Glomerular visceral epithelial cell (primary cell): Measurements from ENCODE around the gene FGF5.
A peak's percentile ranks its signal among the peaks of the same experiment; 100 is the strongest.
"Not testable (repeated sequence)": the region's sequence is repeated elsewhere in the genome, so short reads cannot be mapped to it uniquely, and the experiment has no call there.

Source experiments
- DNase-seq: peaks from one replicate; pipeline ENCODE4 v3.0.0-alpha.2; 2016; ENCODE audit errors: extremely low spot score

Gene FGF5

GRCh38 chr4:80266253-80266901 lies at the start of gene FGF5:
Gene FGF5, plus strand, starts transcription at chr4:80266664. Its CDS starts 161 bp downstream, at chr4:80266825.
- peak; percentile 96 for DNase-seq

DNA sequence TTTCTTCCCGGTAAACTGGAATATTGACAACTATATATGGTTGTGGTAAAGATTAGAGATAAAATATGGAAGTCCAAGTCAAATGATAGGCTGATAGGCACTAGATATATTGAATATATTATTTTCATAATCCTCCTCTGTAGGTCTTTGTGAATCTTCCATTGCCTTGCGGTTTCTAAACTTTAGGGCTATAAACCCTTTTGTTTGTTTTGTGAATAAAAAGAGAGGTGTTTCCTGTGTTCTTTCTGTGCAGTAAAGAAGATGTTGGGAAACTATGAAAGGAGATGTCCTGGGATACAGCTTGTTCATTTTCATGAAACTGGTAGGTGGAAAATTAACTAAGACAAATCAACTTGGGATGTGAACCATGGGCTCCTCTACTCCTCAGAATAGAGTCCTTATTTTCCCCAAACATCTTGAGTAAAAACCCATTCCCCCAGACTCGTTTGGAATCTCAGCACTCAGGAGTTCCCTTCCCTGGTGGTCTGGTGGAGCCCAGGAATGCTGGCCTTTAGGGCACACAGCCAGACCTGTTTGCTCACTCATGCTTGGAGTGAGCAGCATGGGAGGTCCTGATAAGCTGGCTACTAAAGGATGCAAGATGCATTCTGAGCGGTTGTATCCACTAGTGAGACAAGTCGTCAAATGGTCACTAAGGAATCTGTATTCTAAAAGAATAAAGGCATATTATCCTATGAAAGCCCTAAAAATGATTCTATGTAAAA lies 47.0 kb upstream of the FGF5 start:
- peak; percentile 67 for DNase-seq

GRCh38 chr4:80220711-80221110 lies 45.8 kb upstream of the FGF5 start:
- no peak for DNase-seq

GRCh38 chr4:80221161-80221560 lies 45.3 kb upstream of the FGF5 start:
- DNase-seq, result peak; percentile 42

DNA sequence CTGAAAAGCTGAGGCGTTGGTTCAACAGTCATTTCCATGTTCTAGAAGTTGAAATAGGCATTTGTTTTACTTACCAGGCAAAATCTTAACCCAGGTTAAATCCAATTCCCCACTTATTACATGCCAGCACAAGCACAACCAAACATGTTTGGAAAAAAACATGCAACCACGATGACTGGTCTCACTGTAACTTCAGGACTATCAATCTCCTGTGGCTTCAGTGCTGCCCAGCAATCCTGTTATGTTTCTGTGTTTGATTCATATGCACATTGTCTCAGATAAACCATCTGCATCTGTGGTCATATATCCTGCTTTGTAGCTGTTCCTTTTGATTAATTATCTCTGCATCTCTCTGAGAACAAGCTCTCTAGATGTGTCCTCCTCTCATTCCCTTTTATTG lies 40.9 kb upstream of the FGF5 start:
- no peak for DNase-seq

DNA sequence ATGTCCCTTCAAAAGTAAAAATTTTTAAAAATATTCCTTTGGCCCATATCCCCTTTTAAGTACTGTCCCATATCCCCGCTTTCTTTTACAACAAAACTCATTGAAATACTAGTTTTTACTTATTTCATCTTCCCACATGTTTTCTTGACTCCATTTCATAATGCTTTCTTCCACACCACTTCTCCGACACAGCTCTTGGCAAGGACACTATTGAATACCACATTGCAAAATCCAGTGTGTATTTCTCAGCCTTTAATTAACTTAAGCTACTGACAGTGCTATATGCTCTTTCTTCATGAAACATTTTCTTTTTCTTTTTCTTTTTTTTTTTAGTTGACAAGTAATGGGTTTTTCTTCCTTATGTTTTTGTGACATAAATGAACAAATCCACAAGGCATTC lies 40.4 kb upstream of the FGF5 start:
- DNase-seq, result no peak

DNA sequence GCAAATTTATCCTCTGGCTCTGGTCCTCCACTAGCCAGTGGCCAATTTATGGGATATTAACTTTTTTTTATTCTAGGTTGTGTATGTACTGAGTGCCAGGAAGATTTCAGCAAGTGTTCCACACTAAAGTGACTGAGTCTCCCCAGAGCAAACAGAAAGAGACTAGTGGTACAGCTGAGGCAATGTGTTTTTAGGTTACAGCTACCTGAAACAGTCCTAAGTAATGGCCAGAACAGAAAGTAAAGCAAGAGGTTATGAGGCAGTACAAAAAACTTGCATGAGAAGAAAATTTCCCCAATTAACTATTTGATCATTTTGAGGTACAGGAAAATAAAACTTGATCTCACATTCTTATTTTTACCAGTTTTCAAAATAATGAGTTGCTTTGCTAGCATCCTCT lies 38.0 kb upstream of the FGF5 start:
- no peak for DNase-seq

GRCh38 chr4:80229128-80229527 lies 37.3 kb upstream of the FGF5 start:
- no peak for DNase-seq

DNA sequence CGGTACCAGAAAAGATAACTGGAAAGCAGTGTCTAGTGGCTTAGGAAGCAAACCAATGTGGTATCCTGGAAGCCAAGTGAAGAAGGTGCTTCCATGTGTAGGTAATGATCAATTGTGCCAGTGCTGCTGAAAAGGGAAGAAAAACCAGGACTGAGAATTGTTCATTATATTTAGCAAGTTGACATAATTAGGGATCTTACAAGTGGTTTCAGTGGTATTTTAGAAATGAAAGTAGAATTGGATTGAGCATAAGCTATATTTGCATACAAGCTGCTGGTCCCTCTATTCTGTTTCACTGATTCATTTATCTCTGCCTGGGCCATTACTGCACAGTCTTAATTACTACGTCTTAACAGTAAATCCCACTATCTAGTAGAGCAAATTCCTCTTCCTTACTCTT lies 36.9 kb upstream of the FGF5 start:
- no peak for DNase-seq

GRCh38 chr4:80231180-80231579 lies 35.3 kb upstream of the FGF5 start:
- peak; percentile 55 for DNase-seq

DNA sequence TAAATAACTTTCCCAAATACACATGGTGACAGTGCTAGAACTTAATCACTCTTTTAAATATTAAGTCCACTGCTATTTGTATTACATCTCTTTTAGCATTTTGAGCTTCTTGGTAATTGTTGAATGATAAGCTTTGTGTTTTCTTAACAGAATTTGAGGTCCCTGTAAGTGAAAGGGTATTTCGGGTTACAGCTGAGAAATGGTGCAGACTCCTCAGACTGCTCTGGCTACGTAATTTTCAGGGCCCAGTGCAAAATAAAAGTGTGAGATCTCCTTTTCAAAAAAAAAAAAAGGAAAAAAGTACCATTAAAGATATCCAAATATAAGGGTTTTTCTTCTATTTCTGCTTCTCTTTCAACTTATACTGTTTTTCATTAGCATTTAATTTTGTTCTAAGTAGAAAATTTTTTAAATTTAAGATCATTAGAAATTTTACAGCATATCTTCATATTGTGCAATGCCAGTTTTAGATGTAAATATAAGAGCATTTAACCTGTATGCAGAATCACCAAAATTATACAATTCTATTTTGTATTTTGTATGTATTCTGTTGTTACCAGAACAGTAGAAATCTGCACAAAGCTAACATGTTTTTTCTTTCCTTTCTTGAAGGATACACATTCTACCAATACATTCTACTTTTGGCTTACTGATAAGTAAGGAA lies 33.6 kb upstream of the FGF5 start:
- DNase-seq, result no peak

GRCh38 chr4:80233390-80233789 lies 33.1 kb upstream of the FGF5 start:
- DNase-seq, result no peak

- no peak for DNase-seq
These were observed 31.0 kb upstream of the FGF5 start for GRCh38 chr4:80235451-80235850.

GRCh38 chr4:80237992-80238391 lies 28.5 kb upstream of the FGF5 start:
- peak; percentile 81 for DNase-seq

- DNase-seq, result peak; percentile 13
These were observed 26.8 kb upstream of the FGF5 start for GRCh38 chr4:80239480-80240150.

- peak; percentile 48 for DNase-seq
These were observed 25.5 kb upstream of the FGF5 start for GRCh38 chr4:80240976-80241375.

DNA sequence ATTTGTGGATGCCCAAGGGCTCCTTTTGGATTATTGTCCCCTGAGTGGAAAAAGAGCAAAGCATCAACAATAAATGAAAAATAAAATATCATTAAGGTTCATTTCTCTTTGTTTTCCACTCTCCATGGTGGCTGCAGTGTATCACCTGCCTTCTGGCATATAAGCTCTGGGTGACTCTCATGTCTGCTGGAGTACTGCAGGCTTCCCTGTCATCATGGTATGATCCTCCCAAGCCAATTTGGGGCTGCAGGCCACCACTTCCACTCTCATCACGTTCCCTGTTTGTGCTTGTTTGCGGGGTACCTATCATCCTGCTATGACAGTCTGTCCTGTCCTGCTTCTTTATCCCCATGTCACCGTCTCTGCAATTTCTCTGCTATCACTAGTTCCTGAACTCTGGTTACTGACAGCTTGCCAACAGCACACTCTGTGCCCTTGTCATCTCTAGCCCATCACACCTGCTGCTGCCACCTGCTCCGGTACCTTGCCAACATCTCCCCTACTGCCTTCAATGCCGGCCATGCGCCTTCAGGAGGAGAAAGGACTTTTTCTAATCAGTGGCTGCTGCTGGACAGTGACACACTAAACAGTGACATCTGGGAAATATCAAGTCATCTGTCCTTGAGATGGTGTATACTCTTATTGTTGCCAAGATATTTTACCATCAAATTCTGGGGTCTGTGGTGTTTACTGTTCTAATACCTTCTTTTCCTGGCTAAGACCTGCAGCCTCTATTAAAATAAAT lies 23.0 kb upstream of the FGF5 start:
- no peak for DNase-seq

DNA sequence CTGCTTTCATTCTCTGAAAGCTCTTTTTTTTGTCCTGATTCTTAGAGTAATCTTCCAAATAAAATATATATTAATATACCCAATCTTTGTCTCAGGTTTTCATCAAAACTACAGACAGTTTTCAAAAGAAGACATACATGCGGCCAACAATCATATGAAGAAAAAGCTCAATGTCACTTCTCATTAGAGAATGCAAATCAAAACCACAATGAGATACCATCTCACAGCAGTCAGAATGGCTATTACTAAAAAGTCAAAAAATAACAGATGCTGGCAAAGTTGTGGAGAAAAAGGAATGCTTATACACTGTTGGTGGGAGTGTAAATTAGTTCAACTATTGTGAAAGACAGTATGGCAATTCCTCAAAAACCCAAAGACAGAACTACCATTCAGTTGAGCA lies 19.0 kb upstream of the FGF5 start:
- DNase-seq, result not testable (repeated sequence)

DNA sequence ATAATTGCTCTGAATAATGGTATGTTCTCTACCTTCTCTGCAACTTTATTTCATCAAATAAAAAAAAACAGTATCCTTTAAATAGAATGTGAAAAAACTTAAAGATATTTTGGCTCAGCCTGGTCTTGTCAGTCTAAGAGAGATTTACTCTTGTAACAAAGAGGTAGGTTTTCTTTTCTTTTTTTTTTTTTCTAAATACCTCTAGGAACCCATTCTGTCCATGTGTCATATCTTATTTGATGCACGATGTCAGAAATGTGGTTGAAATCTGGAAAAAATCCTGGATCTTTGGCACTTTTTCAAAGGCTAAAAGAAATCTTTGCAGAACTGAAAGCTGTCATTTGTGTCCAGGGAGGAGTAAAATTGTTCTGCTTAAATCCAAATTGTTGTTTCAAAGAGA lies 17.3 kb upstream of the FGF5 start:
- DNase-seq, result no peak

GRCh38 chr4:80252427-80252826 lies 14.0 kb upstream of the FGF5 start:
- DNase-seq, result no peak

- no peak for DNase-seq
These were observed 13.5 kb upstream of the FGF5 start for GRCh38 chr4:80252953-80253352.

- no peak for DNase-seq
These were observed 13.0 kb upstream of the FGF5 start for GRCh38 chr4:80253510-80253909.
